Upper lobe of left lung (tissue), 6 donors: ENCODE results near the gene KCNH8. TPM values are rescaled to one million over a fixed set of nuclear protein-coding genes. Genes with fewer than 3 reads are reported as not detected.

Source experiments
- ATAC-seq, 2 donors: fragments of 200-7000 bp; cut with Tn5 transposase; one replicate each; pipeline ENCODE4 v1.9.1; 2022; ENCODE audit warnings: mild to moderate bottlenecking in 2 of 2, moderate library complexity in 2 of 2; ENCODE audit not compliant: low FRiP score in 2 of 2
- DNase-seq, 2 donors: peaks; one replicate each; pipeline ENCODE4 v3.0.0-alpha.2; 2019 to 2020
- H3K27ac ChIP-seq, 4 donors: fragments of 200-600 bp; sonication (generic); one replicate each; pipeline ENCODE4 v1.5.1; 2016 to 2019
- H3K27me3 ChIP-seq, 4 donors: fragments of 200-600 bp; sonication (generic); one replicate each; pipeline ENCODE4 v1.5.1; 2017 to 2019
- H3K36me3 ChIP-seq, 4 donors: fragments of 200-600 bp; sonication (generic); one replicate each; pipeline ENCODE4 v1.5.1; 2016 to 2019
- H3K4me1 ChIP-seq, 4 donors: fragments of 200-600 bp; sonication (generic); one replicate each; pipeline ENCODE4 v1.5.1; 2018 to 2019
- H3K4me3 ChIP-seq, 4 donors: fragments of 200-600 bp; sonication (generic); one replicate each; pipeline ENCODE4 v1.5.1; 2017 to 2019; ENCODE audit warnings: mild to moderate bottlenecking in 2 of 4, moderate library complexity in 1 of 4
- H3K9me3 ChIP-seq, 4 donors: fragments of 200-600 bp; sonication (generic); one replicate each; pipeline ENCODE4 v1.5.1; 2018 to 2019
- EP300 ChIP-seq, 4 donors: sonication (generic); formaldehyde crosslinking; IDR thresholded peaks; one replicate each; pipeline ENCODE4 v1.5.1; 2017; ENCODE audit warnings: antibody characterized with exemption in 4 of 4, control low read depth in 2 of 4
- POLR2A ChIP-seq, 4 donors: fragments of 450-650 bp; IDR thresholded peaks; one replicate each; pipeline ENCODE4 v1.5.1; 2016 to 2017; ENCODE audit warnings: antibody characterized with exemption in 4 of 4, mild to moderate bottlenecking in 2 of 4
- POLR2AphosphoS5 ChIP-seq, 2 donors: sonication (generic); formaldehyde crosslinking; IDR thresholded peaks; one replicate each; pipeline ENCODE4 v1.5.1; 2017; ENCODE audit warnings: antibody characterized with exemption in 2 of 2
- WGBS, 2 donors: methylation state at CpG; one replicate each; pipeline ENCODE4 v1.1.5; 2017 to 2018; 5-methylcytosine and 5-hydroxymethylcytosine counted together
- total RNA-seq, 6 donors: library from RNA; depleted of rRNA in 4 of 6; stranded (reverse); fragments of >200 nt in 4 of 6; gene quantifications; one replicate each; pipeline versions ENCODE4 v1.1.0 to v1.2.1, GENCODE V29; 2016 to 2021
- TF ChIP-seq, protein P1 (sequence below), 6 experiments: fragments of 450-650 bp in 4 of 6; fragments of 200-600 bp in 2 of 6; sonication (generic) in 2 of 6; IDR thresholded peaks; one replicate each; pipeline ENCODE4 v1.5.1; 2016 to 2019; ENCODE audit warnings: antibody characterized with exemption in 6 of 6
- donor health status: DM: no; HTN: no; CAD: no; lungs with moderate emphysema.
- donor health status: DM: no; HTN: yes; CAD: no; lungs with severe emphysema.

The KCNH8 gene
- total RNA-seq, 6 donors from 2014 or later: 0.10 to 0.24 (median 0.13) TPM; not detected in 2

DNA sequence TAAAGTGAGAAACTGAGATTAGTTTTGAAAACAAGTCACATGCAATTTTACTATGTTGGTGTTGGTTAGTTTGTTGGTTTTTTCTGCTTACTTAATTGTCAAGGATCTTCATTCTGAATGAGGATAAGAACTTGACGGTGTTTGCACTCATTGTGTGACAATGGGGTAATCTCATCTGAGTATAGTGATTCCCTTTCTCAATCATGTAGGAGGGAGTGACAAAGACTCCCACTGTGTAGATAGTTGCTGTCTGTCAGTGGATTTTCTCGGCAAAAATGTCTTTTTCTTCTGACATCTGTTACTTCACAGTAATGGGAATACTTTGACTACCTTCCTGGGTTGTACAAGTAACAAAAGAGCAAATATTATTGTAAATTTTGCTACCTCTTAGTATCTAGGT lies 23.5 kb downstream of the KCNH8 start:
- Histone ChIP-seq H3K9me3 (no peaks in the 10 kb centered on the region), H3K4me1 (no peaks in the 10 kb centered on the region), H3K4me3 (no peak overlapping the region), H3K27me3 (no peaks in the 10 kb centered on the region), H3K27ac (no peak overlapping the region), H3K36me3 (no peaks in the 10 kb centered on the region)
- ATAC-seq (no peak), DNase-seq (no peak)
- TF ChIP-seq POLR2AphosphoS5 (IDR thresholded peaks at IDR 0.05) (no peak), POLR2A (IDR thresholded peaks at IDR 0.05) (no peak)
- WGBS, 2 donors: 56 to 65% methylated on average over 2 of the region's 2 CpGs

DNA sequence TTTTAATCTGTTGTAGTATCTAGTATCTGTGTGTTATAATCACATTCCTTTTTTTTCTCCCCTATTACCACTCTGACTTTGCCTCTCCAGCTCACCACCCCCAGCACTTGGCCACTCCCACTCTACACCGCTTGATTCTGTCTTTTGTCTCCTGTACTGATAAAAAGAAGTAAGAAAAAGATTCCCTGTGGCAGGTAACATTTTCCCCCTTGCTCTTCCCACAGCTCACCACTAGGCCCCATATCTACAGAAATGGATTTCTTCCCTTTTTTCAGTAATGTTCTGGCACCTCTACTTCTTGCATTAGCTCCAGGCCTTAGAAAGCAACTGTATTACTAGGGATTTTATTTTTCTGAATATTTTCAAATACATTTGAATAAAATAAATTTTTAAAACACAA lies 25.6 kb downstream of the KCNH8 start:
- H3K4me1 ChIP-seq: no peaks in the 10 kb centered on the region
- no peaks in the 10 kb centered on the region for H3K9me3 ChIP-seq
- H3K36me3 ChIP-seq: no peaks in the 10 kb centered on the region
- ATAC-seq (no peak), DNase-seq (no peak)
- no peak for TF ChIP-seq POLR2A (IDR thresholded peaks at IDR 0.05)
- TF ChIP-seq POLR2AphosphoS5 (IDR thresholded peaks at IDR 0.05): no peak
- TF ChIP-seq, protein P1, sequence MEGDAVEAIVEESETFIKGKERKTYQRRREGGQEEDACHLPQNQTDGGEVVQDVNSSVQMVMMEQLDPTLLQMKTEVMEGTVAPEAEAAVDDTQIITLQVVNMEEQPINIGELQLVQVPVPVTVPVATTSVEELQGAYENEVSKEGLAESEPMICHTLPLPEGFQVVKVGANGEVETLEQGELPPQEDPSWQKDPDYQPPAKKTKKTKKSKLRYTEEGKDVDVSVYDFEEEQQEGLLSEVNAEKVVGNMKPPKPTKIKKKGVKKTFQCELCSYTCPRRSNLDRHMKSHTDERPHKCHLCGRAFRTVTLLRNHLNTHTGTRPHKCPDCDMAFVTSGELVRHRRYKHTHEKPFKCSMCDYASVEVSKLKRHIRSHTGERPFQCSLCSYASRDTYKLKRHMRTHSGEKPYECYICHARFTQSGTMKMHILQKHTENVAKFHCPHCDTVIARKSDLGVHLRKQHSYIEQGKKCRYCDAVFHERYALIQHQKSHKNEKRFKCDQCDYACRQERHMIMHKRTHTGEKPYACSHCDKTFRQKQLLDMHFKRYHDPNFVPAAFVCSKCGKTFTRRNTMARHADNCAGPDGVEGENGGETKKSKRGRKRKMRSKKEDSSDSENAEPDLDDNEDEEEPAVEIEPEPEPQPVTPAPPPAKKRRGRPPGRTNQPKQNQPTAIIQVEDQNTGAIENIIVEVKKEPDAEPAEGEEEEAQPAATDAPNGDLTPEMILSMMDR (IDR thresholded peaks at IDR 0.05): no peak
- no peak for TF ChIP-seq EP300 (IDR thresholded peaks at IDR 0.05)
- H3K27ac ChIP-seq: no peak overlapping the region
- no peak overlapping the region for H3K4me3 ChIP-seq
- 46 to 79% methylated on average over 1 of the region's 1 CpG for WGBS, 2 donors
- H3K27me3 ChIP-seq: no peaks in the 10 kb centered on the region

DNA sequence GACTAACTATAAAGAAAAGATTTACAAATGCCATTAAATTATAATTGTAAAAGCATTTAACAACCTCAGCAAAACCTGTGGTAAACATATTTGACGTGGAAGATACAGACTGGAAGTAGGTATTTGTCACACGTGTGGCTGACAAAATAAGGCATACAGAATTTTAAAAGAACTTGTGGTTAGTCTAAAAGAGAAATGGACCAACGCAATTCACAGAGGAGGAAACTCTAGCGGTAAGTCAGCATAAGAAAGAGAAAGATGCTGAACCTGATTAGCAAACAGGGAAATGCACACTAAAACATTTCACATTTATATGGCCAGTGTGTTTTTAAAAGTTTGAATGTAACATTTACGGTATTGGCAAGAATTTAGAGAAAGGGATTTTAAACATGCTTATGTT lies 35.3 kb downstream of the KCNH8 start:
- H3K27ac ChIP-seq: no peak overlapping the region
- H3K4me1 ChIP-seq: no peaks in the 10 kb centered on the region
- no peak for ATAC-seq
- WGBS, 2 donors: 42 to 52% methylated on average over 5 of the region's 5 CpGs
- TF ChIP-seq, protein P1 (IDR thresholded peaks at IDR 0.05): no peak
- no peak for TF ChIP-seq POLR2AphosphoS5 (IDR thresholded peaks at IDR 0.05)
- no peak for TF ChIP-seq EP300 (IDR thresholded peaks at IDR 0.05)
- no peak for TF ChIP-seq POLR2A (IDR thresholded peaks at IDR 0.05)
- H3K4me3 ChIP-seq: no peak overlapping the region
- H3K36me3 ChIP-seq: no peaks in the 10 kb centered on the region
- no peaks in the 10 kb centered on the region for H3K27me3 ChIP-seq
- H3K9me3 ChIP-seq: no peaks in the 10 kb centered on the region
- no peak for DNase-seq

DNA sequence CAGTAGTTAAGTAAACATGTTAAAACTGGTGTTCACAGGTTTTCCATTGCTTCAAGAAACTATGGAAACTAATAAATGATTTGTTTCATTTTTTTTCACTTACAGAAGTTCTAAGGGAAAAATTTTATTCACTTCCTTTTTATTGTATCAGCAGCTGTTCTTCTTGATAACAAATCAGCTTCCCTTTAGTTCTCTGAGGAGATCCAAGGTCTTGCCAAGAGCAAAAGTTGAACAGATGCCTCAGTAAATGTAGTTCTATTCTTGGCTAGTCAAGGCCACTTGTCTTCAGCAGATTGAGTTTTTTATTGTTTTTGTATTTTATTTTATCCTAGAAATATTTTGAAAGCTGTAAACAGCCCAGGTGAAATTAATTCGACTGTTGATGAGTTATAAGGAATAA lies 41.8 kb downstream of the KCNH8 start:
- ATAC-seq (no peak), DNase-seq (no peak)
- no peak overlapping the region for H3K4me3 ChIP-seq
- WGBS, 2 donors: 67 to 86% methylated on average over 1 of the region's 1 CpG
- H3K4me1 ChIP-seq: no peaks in the 10 kb centered on the region
- H3K27me3 ChIP-seq: no peaks in the 10 kb centered on the region
- H3K36me3 ChIP-seq: no peaks in the 10 kb centered on the region
- H3K9me3 ChIP-seq: no peaks in the 10 kb centered on the region
- TF ChIP-seq EP300 (IDR thresholded peaks at IDR 0.05) (no peak), POLR2AphosphoS5 (IDR thresholded peaks at IDR 0.05) (no peak), POLR2A (IDR thresholded peaks at IDR 0.05) (no peak)
- TF ChIP-seq, protein P1 (IDR thresholded peaks at IDR 0.05): no peak
- no peak overlapping the region for H3K27ac ChIP-seq

DNA sequence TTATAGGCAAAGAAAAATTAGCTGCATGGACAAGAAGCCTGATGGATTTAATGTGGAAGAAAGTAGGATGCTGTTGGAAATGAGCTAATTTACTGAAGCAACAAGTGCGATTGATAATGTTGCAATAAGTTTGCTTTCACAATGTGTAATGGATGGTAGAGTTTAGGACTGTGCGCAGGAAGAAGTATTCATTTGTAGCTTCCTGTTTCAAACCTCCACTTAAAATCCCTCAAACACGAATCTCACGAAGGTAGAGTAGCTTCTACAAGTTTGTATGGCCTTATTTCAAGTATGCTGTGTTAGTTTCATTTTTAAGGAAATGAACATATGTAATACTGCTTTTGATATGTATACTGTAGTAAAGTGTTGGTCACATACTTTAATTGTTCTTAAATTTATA lies 42.3 kb downstream of the KCNH8 start:
- Histone ChIP-seq H3K27me3 (no peaks in the 10 kb centered on the region), H3K27ac (no peak overlapping the region), H3K9me3 (no peaks in the 10 kb centered on the region), H3K4me1 (no peaks in the 10 kb centered on the region), H3K4me3 (no peak overlapping the region), H3K36me3 (no peaks in the 10 kb centered on the region)
- 31 to 55% methylated on average over 4 of the region's 4 CpGs for WGBS, 2 donors
- DNase-seq: no peak
- TF ChIP-seq POLR2AphosphoS5 (IDR thresholded peaks at IDR 0.05): no peak
- TF ChIP-seq, protein P1 (IDR thresholded peaks at IDR 0.05): no peak
- no peak for TF ChIP-seq EP300 (IDR thresholded peaks at IDR 0.05)
- TF ChIP-seq POLR2A (IDR thresholded peaks at IDR 0.05): no peak
- ATAC-seq: no peak
